GM12878 (cell line): ENCODE measurements around the gene MATN3. TPM values are rescaled to one million over a fixed set of nuclear protein-coding genes. Genes with fewer than 3 reads are reported as not detected.

ENCODE experiments used
- ATAC-seq: fragments of 200-7000 bp; cut with Tn5 transposase; 3 replicates; pipeline ENCODE4 v1.9.1; 2020; ENCODE audit warnings: mild to moderate bottlenecking, moderate library complexity
- BruUV-seq: library from RNA; stranded (reverse); fragments of 400-500 nt; replicated peaks from 2 replicates; lab custom pipeline; 2021; lab: Mats Ljungman, UMichigan
- CTCF ChIA-PET: fragments of 300-600 bp; sonication (Branson Sonifier 250); formaldehyde crosslinking; extraction: SDS; loops from one replicate; lab custom pipeline; 2021; ENCODE audit warnings: inconsistent platforms; lab: Yijun Ruan, JAX
- POLR2A ChIA-PET: fragments of 350-600 bp; formaldehyde crosslinking; extraction: SDS; loops from one replicate; lab custom pipeline; 2021; ENCODE audit warnings: inconsistent platforms; lab: Charles Lee
- RAD21 ChIA-PET: fragments of 300-600 bp; sonication (Branson Sonifier 250); formaldehyde crosslinking; loops from one replicate; lab custom pipeline; 2023; ENCODE audit warnings: antibody characterized with exemption; ENCODE audit not compliant: unreplicated experiment; lab: Charles Lee
- SMC1A ChIA-PET: fragments of 300-600 bp; sonication (Branson Sonifier 250); formaldehyde crosslinking; loops from one replicate; lab custom pipeline; 2023; ENCODE audit not compliant: unreplicated experiment, uncharacterized antibody; lab: Charles Lee
- DNase-seq: peaks from one replicate; pipeline ENCODE4 v3.0.0-alpha.2; 2011; ENCODE audit warnings: low read depth, low spot score
- FAIRE-seq: peaks from 3 replicates; lab custom pipeline; 2011; peaks lifted over from hg19 to GRCh38; lab: Jason Lieb, UNC
- H2AFZ ChIP-seq: 2 replicates; pipeline ENCODE4 v1.6.0; 2011; ENCODE audit warnings: low read depth, low read length, control low read depth; ENCODE audit not compliant: control insufficient read depth
- H3K27ac ChIP-seq: 2 replicates; pipeline ENCODE4 v1.5.1; 2011; ENCODE audit warnings: control low read depth; ENCODE audit not compliant: control insufficient read depth, insufficient read depth
- H3K27me3 ChIP-seq, 2 experiments: replicated peaks in 1 of 2; 2 replicates each; pipeline versions ENCODE4 v1.6.0 to v1.6.1; 2011; ENCODE audit warnings: low read length in 1 of 2; ENCODE audit not compliant: control insufficient read depth in 2 of 2, insufficient read depth in 2 of 2
- H3K36me3 ChIP-seq, 2 experiments: 2 replicates each; pipeline ENCODE4 v1.5.1; 2011; ENCODE audit warnings: low read length in 1 of 2; ENCODE audit not compliant: control insufficient read depth in 2 of 2, insufficient read depth in 2 of 2
- H3K4me1 ChIP-seq: 2 replicates; pipeline ENCODE4 v1.6.1; 2011; ENCODE audit warnings: mild to moderate bottlenecking, low read length, moderate library complexity, mixed read lengths; ENCODE audit not compliant: control insufficient read depth, insufficient read depth
- H3K4me2 ChIP-seq: 2 replicates; pipeline ENCODE4 v1.6.0; 2011; ENCODE audit warnings: control low read depth; ENCODE audit not compliant: control insufficient read depth, insufficient read depth
- H3K4me3 ChIP-seq: fragments of 200-600 bp; sonication (generic); 2 replicates; pipeline ENCODE4 v1.5.1; 2016
- H3K79me2 ChIP-seq: 2 replicates; pipeline ENCODE4 v1.6.0; 2011; ENCODE audit warnings: low read length; ENCODE audit not compliant: control insufficient read depth, insufficient read depth
- H3K9ac ChIP-seq: 2 replicates; pipeline ENCODE4 v1.8.0; 2011; ENCODE audit warnings: low read length, control low read depth, mixed read lengths; ENCODE audit not compliant: control insufficient read depth, insufficient read depth
- H3K9me3 ChIP-seq: replicated peaks from 3 replicates; pipeline ENCODE4 v1.5.1; 2011; ENCODE audit warnings: mild to moderate bottlenecking, low read length; ENCODE audit not compliant: control insufficient read depth, insufficient read depth
- H4K20me1 ChIP-seq: 2 replicates; pipeline ENCODE4 v1.6.0; 2011; ENCODE audit not compliant: control insufficient read depth, insufficient read depth
- CBFB ChIP-seq: IDR thresholded peaks from 2 replicates; pipeline ENCODE4 v1.6.1; 2016; ENCODE audit warnings: antibody characterized with exemption, low read depth
- CREM ChIP-seq: IDR thresholded peaks from 2 replicates; pipeline ENCODE4 v1.6.1; 2014; ENCODE audit warnings: antibody characterized with exemption, low read depth
- GATAD2B ChIP-seq: fragments of 450-650 bp; conservative IDR thresholded peaks from 2 replicates; pipeline ENCODE4 v1.6.1; 2017; ENCODE audit warnings: low read depth, mild to moderate bottlenecking, moderate library complexity
- HDAC2 ChIP-seq: fragments of 200-600 bp; sonication (generic); IDR thresholded peaks from 2 replicates; pipeline ENCODE4 v1.6.1; 2017
- PAX8 ChIP-seq: fragments of 450-650 bp; IDR thresholded peaks from 2 replicates; pipeline ENCODE4 v1.6.1; 2017; ENCODE audit warnings: mild to moderate bottlenecking, moderate library complexity
- PML ChIP-seq: IDR thresholded peaks from 2 replicates; pipeline ENCODE4 v1.6.1; 2012; ENCODE audit warnings: low read length, inconsistent platforms
- POLR2AphosphoS5 ChIP-seq: IDR thresholded peaks from 2 replicates; pipeline ENCODE4 v1.6.1; 2011; ENCODE audit warnings: mild to moderate bottlenecking, low read length, inconsistent platforms
- SMC3 ChIP-seq: IDR thresholded peaks from 2 replicates; pipeline ENCODE4 v1.6.1; 2011; ENCODE audit warnings: low read length, improper control_type of control experiment, borderline replicate concordance
- TBL1XR1 ChIP-seq: IDR thresholded peaks from 2 replicates; pipeline ENCODE4 v1.6.1; 2012; ENCODE audit warnings: low read depth, low read length, improper control_type of control experiment
- TCF12 ChIP-seq: IDR thresholded peaks from 2 replicates; pipeline ENCODE4 v1.6.1; 2011; ENCODE audit warnings: low read depth, mild to moderate bottlenecking, low read length
- YBX1 ChIP-seq: fragments of 450-650 bp; IDR thresholded peaks from 2 replicates; pipeline ENCODE4 v1.6.1; 2016; ENCODE audit warnings: antibody characterized with exemption
- ZBTB11 ChIP-seq: fragments of 450-650 bp; formaldehyde crosslinking; IDR thresholded peaks from 2 replicates; pipeline ENCODE4 v1.5.0; 2022; ENCODE audit warnings: mild to moderate bottlenecking, missing genetic modification characterization
- ZNF384 ChIP-seq: IDR thresholded peaks from 2 replicates; pipeline ENCODE4 v1.6.1; 2012; ENCODE audit warnings: low read depth, mild to moderate bottlenecking, low read length, improper control_type of control experiment, borderline replicate concordance
- WGBS: methylation state at CpG from one replicate; pipeline ENCODE4 v1.1.6; 2016; ENCODE audit warnings: low lambda C conversion rate; ENCODE audit not compliant: insufficient replicate concordance, insufficient coverage; ENCODE audit errors: missing lambda C conversion rate; 5-methylcytosine and 5-hydroxymethylcytosine counted together
- in situ Hi-C: fragments of 300-500 bp; cut with MboI; formaldehyde crosslinking; loops from 9 replicates; pipeline ENCODE4 v1.14.3; 2018; ENCODE audit warnings: mixed read lengths
- intact Hi-C: fragments of 100-400 bp; cut with micrococcal nuclease; formaldehyde crosslinking; loops from one replicate; pipeline ENCODE4 v1.14.2; 2022; ENCODE audit not compliant: unreplicated experiment
- polyA plus RNA-seq, 11 experiments: library from polyadenylated mRNA; depleted of rRNA in 4 of 11; unstranded in 6 of 11; stranded (reverse) in 5 of 11; fragments of >200 nt; fragmentation: Nextera tagmentation in 4 of 11; fragmentation: Illumina TruSeq in 1 of 11; extraction: Ambion mirVana in 4 of 11; extraction: Trizol in 1 of 11; gene quantifications; 1 replicate in 1 of 11; 2 replicates in 10 of 11; pipeline versions ENCODE4 v1.2.1 to v1.2.3, GENCODE V29; 2011 to 2016; ENCODE audit warnings: inconsistent platforms in 2 of 11, missing spikeins in 2 of 11, low read depth in 1 of 11
- total RNA-seq, 4 experiments: library from RNA; depleted of rRNA in 3 of 4; stranded (reverse); fragments of >200 nt in 3 of 4; fragmentation: Illumina TruSeq in 1 of 4; extraction: Trizol in 1 of 4; gene quantifications; 2 replicates each; pipeline versions ENCODE4 v1.2.1 to v1.2.3, GENCODE V29; 2013 to 2021

MATN3 gene
- total and polyA plus RNA-seq, 10 of the 15 experiments (the other 5 are each of a cell fraction or from before 2014, with no cell fraction given), result 0.09 TPM; not detected in 9

GRCh38 chr2:19991895-19992294 is 20.6 kb downstream of the MATN3 start:
- BruUV-seq, result no TSS peak
- intact Hi-C loops, result no loop called here
- ChIA-PET RAD21 (no interaction called here), CTCF (no interaction called here), SMC1A (no interaction called here), POLR2A (no interaction called here)
- in situ Hi-C loops, result no loop called here
- Histone ChIP-seq H4K20me1 (no peaks in the 10 kb centered on the region), H3K79me2 (no peaks in the 10 kb centered on the region), H3K27ac (no peak overlapping the region), H3K4me3 (no peak overlapping the region), H3K27me3 (no peaks in the 10 kb centered on the region), H3K9ac (no peak overlapping the region), H3K4me1 (peaks cover 6% of the 10 kb centered on the region; the same call in 1 of the 2 replicates), H3K9me3 (no peaks in the 10 kb centered on the region), H3K36me3 (no peaks in the 10 kb centered on the region), H2AFZ (no peak overlapping the region), H3K4me2 (no peak overlapping the region)
- TF ChIP-seq YBX1 (no peak), CREM (no peak), POLR2AphosphoS5 (no peak), SMC3 (no peak), ZNF384 (no peak), HDAC2 (no peak), TBL1XR1 (no peak), TCF12 (no peak), PML (no peak), ZBTB11 (no peak), GATAD2B (no peak), PAX8 (no peak), CBFB (no peak)
- DNase-seq (no peak), FAIRE-seq (no peak), ATAC-seq (no peak)
- 3% methylated on average over 1 of the region's 1 CpG for WGBS
